GM12878 (cell line): ENCODE data around the gene RAI14. TPM values are rescaled to one million over a fixed set of nuclear protein-coding genes. Genes with fewer than 3 reads are reported as not detected.

Experiments
- ATAC-seq: fragments of 200-7000 bp; cut with Tn5 transposase; 3 replicates; pipeline ENCODE4 v1.9.1; 2020; ENCODE audit warnings: mild to moderate bottlenecking, moderate library complexity
- BruUV-seq: library from RNA; stranded (reverse); fragments of 400-500 nt; replicated peaks from 2 replicates; lab custom pipeline; 2021; lab: Mats Ljungman, UMichigan
- CTCF ChIA-PET: fragments of 300-600 bp; sonication (Branson Sonifier 250); formaldehyde crosslinking; extraction: SDS; loops from one replicate; lab custom pipeline; 2021; ENCODE audit warnings: inconsistent platforms; lab: Yijun Ruan, JAX
- POLR2A ChIA-PET: fragments of 350-600 bp; formaldehyde crosslinking; extraction: SDS; loops from one replicate; lab custom pipeline; 2021; ENCODE audit warnings: inconsistent platforms; lab: Charles Lee
- RAD21 ChIA-PET: fragments of 300-600 bp; sonication (Branson Sonifier 250); formaldehyde crosslinking; loops from one replicate; lab custom pipeline; 2023; ENCODE audit warnings: antibody characterized with exemption; ENCODE audit not compliant: unreplicated experiment; lab: Charles Lee
- SMC1A ChIA-PET: fragments of 300-600 bp; sonication (Branson Sonifier 250); formaldehyde crosslinking; loops from one replicate; lab custom pipeline; 2023; ENCODE audit not compliant: unreplicated experiment, uncharacterized antibody; lab: Charles Lee
- DNase-seq: peaks from one replicate; pipeline ENCODE4 v3.0.0-alpha.2; 2011; ENCODE audit warnings: low read depth, low spot score
- FAIRE-seq: peaks from 3 replicates; lab custom pipeline; 2011; peaks lifted over from hg19 to GRCh38; lab: Jason Lieb, UNC
- H2AFZ ChIP-seq: 2 replicates; pipeline ENCODE4 v1.6.0; 2011; ENCODE audit warnings: low read depth, low read length, control low read depth; ENCODE audit not compliant: control insufficient read depth
- H3K27ac ChIP-seq: 2 replicates; pipeline ENCODE4 v1.5.1; 2011; ENCODE audit warnings: control low read depth; ENCODE audit not compliant: control insufficient read depth, insufficient read depth
- H3K27me3 ChIP-seq, 2 experiments: replicated peaks in 1 of 2; 2 replicates each; pipeline versions ENCODE4 v1.6.0 to v1.6.1; 2011; ENCODE audit warnings: low read length in 1 of 2; ENCODE audit not compliant: control insufficient read depth in 2 of 2, insufficient read depth in 2 of 2
- H3K36me3 ChIP-seq, 2 experiments: 2 replicates each; pipeline ENCODE4 v1.5.1; 2011; ENCODE audit warnings: low read length in 1 of 2; ENCODE audit not compliant: control insufficient read depth in 2 of 2, insufficient read depth in 2 of 2
- H3K4me1 ChIP-seq: 2 replicates; pipeline ENCODE4 v1.6.1; 2011; ENCODE audit warnings: mild to moderate bottlenecking, low read length, moderate library complexity, mixed read lengths; ENCODE audit not compliant: control insufficient read depth, insufficient read depth
- H3K4me2 ChIP-seq: 2 replicates; pipeline ENCODE4 v1.6.0; 2011; ENCODE audit warnings: control low read depth; ENCODE audit not compliant: control insufficient read depth, insufficient read depth
- H3K4me3 ChIP-seq: fragments of 200-600 bp; sonication (generic); 2 replicates; pipeline ENCODE4 v1.5.1; 2016
- H3K79me2 ChIP-seq: 2 replicates; pipeline ENCODE4 v1.6.0; 2011; ENCODE audit warnings: low read length; ENCODE audit not compliant: control insufficient read depth, insufficient read depth
- H3K9ac ChIP-seq: 2 replicates; pipeline ENCODE4 v1.8.0; 2011; ENCODE audit warnings: low read length, control low read depth, mixed read lengths; ENCODE audit not compliant: control insufficient read depth, insufficient read depth
- H3K9me3 ChIP-seq: replicated peaks from 3 replicates; pipeline ENCODE4 v1.5.1; 2011; ENCODE audit warnings: mild to moderate bottlenecking, low read length; ENCODE audit not compliant: control insufficient read depth, insufficient read depth
- H4K20me1 ChIP-seq: 2 replicates; pipeline ENCODE4 v1.6.0; 2011; ENCODE audit not compliant: control insufficient read depth, insufficient read depth
- BCL11A ChIP-seq: IDR thresholded peaks from 2 replicates; pipeline ENCODE4 v1.6.1; 2011; ENCODE audit warnings: low read depth, low read length
- CBFB ChIP-seq: IDR thresholded peaks from 2 replicates; pipeline ENCODE4 v1.6.1; 2016; ENCODE audit warnings: antibody characterized with exemption, low read depth
- CREB1 ChIP-seq: IDR thresholded peaks from 2 replicates; pipeline ENCODE4 v1.6.1; 2012; ENCODE audit warnings: low read depth, mild to moderate bottlenecking, inconsistent platforms
- CREM ChIP-seq: IDR thresholded peaks from 2 replicates; pipeline ENCODE4 v1.6.1; 2014; ENCODE audit warnings: antibody characterized with exemption, low read depth
- EZH2 ChIP-seq: IDR thresholded peaks from 2 replicates; pipeline ENCODE4 v1.6.1; 2012; ENCODE audit warnings: low read depth, mild to moderate bottlenecking, control low read depth, inconsistent platforms, low read length, borderline replicate concordance; ENCODE audit not compliant: control insufficient read depth
- GATAD2B ChIP-seq: fragments of 450-650 bp; conservative IDR thresholded peaks from 2 replicates; pipeline ENCODE4 v1.6.1; 2017; ENCODE audit warnings: low read depth, mild to moderate bottlenecking, moderate library complexity
- IKZF1 ChIP-seq: fragments of 450-650 bp; conservative IDR thresholded peaks from 2 replicates; pipeline ENCODE4 v1.6.1; 2017; ENCODE audit warnings: antibody characterized with exemption, mild to moderate bottlenecking
- JUND ChIP-seq: IDR thresholded peaks from 2 replicates; pipeline ENCODE4 v1.6.1; 2012; ENCODE audit warnings: low read depth, mild to moderate bottlenecking, low read length, improper control_type of control experiment, moderate library complexity
- KDM1A ChIP-seq: fragments of 200-600 bp; sonication (generic); IDR thresholded peaks from 2 replicates; pipeline ENCODE4 v1.6.1; 2016; ENCODE audit warnings: borderline replicate concordance
- MEF2B ChIP-seq: fragments of 450-650 bp; IDR thresholded peaks from 2 replicates; pipeline ENCODE4 v1.6.1; 2018; ENCODE audit warnings: mild to moderate bottlenecking, moderate library complexity; ENCODE audit not compliant: partially characterized antibody, poor library complexity, severe bottlenecking
- MTA2 ChIP-seq: fragments of 450-650 bp; IDR thresholded peaks from 2 replicates; pipeline ENCODE4 v1.6.1; 2016; ENCODE audit warnings: low read depth, mild to moderate bottlenecking, moderate library complexity
- MTA3 ChIP-seq: IDR thresholded peaks from 2 replicates; pipeline ENCODE4 v1.6.1; 2012; ENCODE audit warnings: low read length, inconsistent platforms, borderline replicate concordance
- NFXL1 ChIP-seq: fragments of 450-650 bp; IDR thresholded peaks from 2 replicates; pipeline ENCODE4 v1.6.1; 2017; ENCODE audit warnings: antibody characterized with exemption, mild to moderate bottlenecking, borderline replicate concordance
- PAX5 ChIP-seq: IDR thresholded peaks from 2 replicates; pipeline ENCODE4 v1.6.1; 2011; ENCODE audit warnings: low read depth, low read length, borderline replicate concordance
- SIN3A ChIP-seq: IDR thresholded peaks from 2 replicates; pipeline ENCODE4 v1.6.1; 2012; ENCODE audit warnings: low read depth, low read length, improper control_type of control experiment
- TARDBP ChIP-seq: IDR thresholded peaks from 2 replicates; pipeline ENCODE4 v1.6.1; 2016; ENCODE audit warnings: borderline replicate concordance
- ZNF217 ChIP-seq: fragments of 450-650 bp; IDR thresholded peaks from 2 replicates; pipeline ENCODE4 v1.6.1; 2017; ENCODE audit warnings: antibody characterized with exemption, mild to moderate bottlenecking
- ZNF274 ChIP-seq: IDR thresholded peaks from one replicate; pipeline ENCODE4 v1.8.0; 2011; ENCODE audit not compliant: insufficient read length, insufficient read depth
- WGBS: methylation state at CpG from one replicate; pipeline ENCODE4 v1.1.6; 2016; ENCODE audit warnings: low lambda C conversion rate; ENCODE audit not compliant: insufficient replicate concordance, insufficient coverage; ENCODE audit errors: missing lambda C conversion rate; 5-methylcytosine and 5-hydroxymethylcytosine counted together
- in situ Hi-C: fragments of 300-500 bp; cut with MboI; formaldehyde crosslinking; loops from 9 replicates; pipeline ENCODE4 v1.14.3; 2018; ENCODE audit warnings: mixed read lengths
- intact Hi-C: fragments of 100-400 bp; cut with micrococcal nuclease; formaldehyde crosslinking; loops from one replicate; pipeline ENCODE4 v1.14.2; 2022; ENCODE audit not compliant: unreplicated experiment
- polyA plus RNA-seq, 11 experiments: library from polyadenylated mRNA; depleted of rRNA in 4 of 11; unstranded in 6 of 11; stranded (reverse) in 5 of 11; fragments of >200 nt; fragmentation: Nextera tagmentation in 4 of 11; fragmentation: Illumina TruSeq in 1 of 11; extraction: Ambion mirVana in 4 of 11; extraction: Trizol in 1 of 11; gene quantifications; 1 replicate in 1 of 11; 2 replicates in 10 of 11; pipeline versions ENCODE4 v1.2.1 to v1.2.3, GENCODE V29; 2011 to 2016; ENCODE audit warnings: inconsistent platforms in 2 of 11, missing spikeins in 2 of 11, low read depth in 1 of 11
- total RNA-seq, 4 experiments: library from RNA; depleted of rRNA in 3 of 4; stranded (reverse); fragments of >200 nt in 3 of 4; fragmentation: Illumina TruSeq in 1 of 4; extraction: Trizol in 1 of 4; gene quantifications; 2 replicates each; pipeline versions ENCODE4 v1.2.1 to v1.2.3, GENCODE V29; 2013 to 2021

The RAI14 gene
- total and polyA plus RNA-seq, 10 of the 15 experiments (the other 5 are each of a cell fraction or from before 2014, with no cell fraction given): 0.18 to 4.6 (median 1.9) TPM

DNA sequence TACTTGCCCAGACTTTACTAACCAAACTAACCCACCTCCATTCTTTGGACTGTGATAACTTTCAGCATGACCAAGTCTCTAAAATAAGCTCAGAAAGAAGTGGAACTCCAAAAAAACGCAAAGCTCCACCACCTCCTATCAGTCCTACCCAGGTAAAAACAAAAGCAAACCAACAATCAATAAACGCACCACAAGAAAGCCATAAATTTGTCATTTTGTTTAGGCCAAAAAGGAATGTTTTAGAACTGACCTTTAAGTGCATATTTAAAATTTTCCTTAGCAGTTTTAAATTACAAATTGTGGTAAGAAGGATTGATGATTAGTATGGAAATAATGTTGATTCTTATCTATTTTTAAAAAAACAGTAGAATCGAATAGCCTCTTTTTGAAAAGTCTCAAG is 157.4 kb downstream of the RAI14 start (continued):
- TF ChIP-seq PAX5 (no peak), MTA3 (no peak)

- intact Hi-C loops (no loop called here), in situ Hi-C loops (no loop called here)
- Histone ChIP-seq H3K4me1 (no peaks in the 10 kb centered on the region), H4K20me1 (no peaks in the 10 kb centered on the region), H2AFZ (no peak overlapping the region), H3K9ac (no peak overlapping the region), H3K4me3 (no peak overlapping the region), H3K27ac (no peak overlapping the region), H3K36me3 (no peaks in the 10 kb centered on the region), H3K79me2 (no peaks in the 10 kb centered on the region), H3K27me3 (no peaks in the 10 kb centered on the region), H3K4me2 (no peak overlapping the region), H3K9me3 (no peaks in the 10 kb centered on the region)
- RAD21 ChIA-PET: no interaction called here
- POLR2A ChIA-PET: interaction anchor here (0.6 kb wide), 1 partner anchor 1753 kb away, joined by 3 read pairs; no protein-coding TSS in a partner anchor
- FAIRE-seq: no peak
- SMC1A ChIA-PET: interaction anchor here (0.7 to 1.1 kb wide), 2 partner anchors 9 to 144 kb away, joined by 3 to 4 read pairs; no protein-coding TSS in a partner anchor
- CTCF ChIA-PET: interaction anchor here (0.8 kb wide), 2 partner anchors 14 to 31 kb away, joined by 3 read pairs; no protein-coding TSS in a partner anchor
- ATAC-seq: no peak
- no TSS peak for BruUV-seq
- WGBS: 38% methylated on average over 3 of the region's 3 CpGs
- no peak for DNase-seq
- TF ChIP-seq SIN3A (no peak), BCL11A (no peak), MTA2 (no peak), IKZF1 (no peak), ZNF217 (no peak), NFXL1 (no peak), ZNF274 (no peak), KDM1A (no peak), CREB1 (no peak), JUND (no peak), MEF2B (no peak), CBFB (no peak), EZH2 (no peak), GATAD2B (no peak), TARDBP (no peak), CREM (no peak)
Measured at GRCh38 chr5:34817558-34818351, 161.6 kb downstream of the RAI14 start.
